ENCODE results near the gene ZNF28.
"Not testable (repeated sequence)": the region's sequence is repeated elsewhere in the genome, so short reads cannot be mapped to it uniquely, and the experiment has no call there.

DNA sequence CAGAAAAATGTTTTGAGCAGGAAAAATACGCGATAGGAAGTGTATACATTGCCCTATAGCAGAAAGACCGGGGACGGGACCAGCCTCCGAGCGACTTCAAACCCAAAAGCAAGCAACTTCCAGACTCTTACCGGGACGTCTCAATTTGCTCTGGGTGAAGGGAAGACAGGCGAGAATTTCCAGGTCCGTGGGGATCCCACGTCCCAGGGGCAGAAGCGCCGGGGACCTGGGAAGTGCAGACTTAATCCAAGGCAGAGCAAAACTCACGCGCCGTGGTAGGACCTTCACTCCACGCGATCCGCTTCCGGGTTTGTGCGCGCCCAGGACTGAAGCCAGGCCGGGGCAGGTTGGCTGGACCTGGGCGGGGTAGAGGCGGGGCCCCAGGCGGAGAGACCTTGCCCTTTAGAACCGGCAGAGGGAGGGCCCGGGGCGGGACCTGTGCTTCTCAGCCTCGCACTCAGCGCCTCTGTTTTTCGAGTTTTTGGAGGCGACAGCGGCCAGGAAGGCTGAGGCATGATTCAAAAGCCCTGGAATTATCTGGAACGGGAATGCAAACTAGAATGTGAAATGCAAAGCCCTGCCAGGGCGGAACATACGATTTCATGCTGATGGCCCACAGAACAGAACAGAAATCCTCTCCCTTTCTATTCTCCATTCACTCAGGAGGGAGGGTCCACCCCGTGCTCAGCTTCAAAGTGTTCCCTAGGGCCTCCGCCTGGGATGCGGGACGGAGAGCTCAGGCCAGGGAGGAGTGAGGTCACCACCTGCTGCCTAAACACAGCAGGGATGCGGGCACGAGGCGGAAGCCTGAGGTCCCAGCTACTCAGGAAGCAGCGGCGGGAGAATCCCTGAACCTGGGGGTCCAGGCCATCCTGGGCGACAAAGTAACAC, 34.7 kb downstream of the ZNF28 start, which contains the start of gene ZNF600:
- peak in 3 of 4 experiments; percentile 32 to 51 (median 44) for TF ChIP-seq CTCF (IDR thresholded peaks at IDR 0.05)
- TF ChIP-seq EP300 (IDR thresholded peaks at IDR 0.05) = not testable (repeated sequence)
- TF ChIP-seq POLR2A (IDR thresholded peaks at IDR 0.05) = peak; percentile 46 to 54
- TF ChIP-seq POLR2AphosphoS5 (IDR thresholded peaks at IDR 0.05) = peak; percentile 80

All from gastroesophageal sphincter (tissue), 3 donors.